HCT116 (cell line): ENCODE measurements around the gene SMARCA2. TPM values are rescaled to one million over a fixed set of nuclear protein-coding genes. Genes with fewer than 3 reads are reported as not detected.

ENCODE experiments used
- ATAC-seq: fragments of 200-7000 bp; cut with Tn5 transposase; 2 replicates; pipeline ENCODE4 v1.9.1; 2020; ENCODE audit warnings: mild to moderate bottlenecking, moderate library complexity
- BruUV-seq: library from RNA; stranded (reverse); fragments of 400-500 nt; replicated peaks from 2 replicates; lab custom pipeline; 2021; lab: Mats Ljungman, UMichigan
- CTCF ChIA-PET: fragments of 300-600 bp; sonication (Branson Sonifier 250); formaldehyde crosslinking; loops from one replicate; lab custom pipeline; 2021; ENCODE audit warnings: antibody characterized with exemption; lab: Charles Lee
- POLR2A ChIA-PET: fragments of 300-600, 350-600 bp; sonication (Branson Sonifier 250); formaldehyde crosslinking; loops from one replicate; lab custom pipeline; 2021; ENCODE audit warnings: antibody characterized with exemption; lab: Charles Lee
- RAD21 ChIA-PET, 2 experiments: fragments of 300-600 bp; sonication (Branson Sonifier 250); formaldehyde crosslinking; loops; one replicate each; lab custom pipeline; 2023; ENCODE audit warnings: low total read pairs in 2 of 2; ENCODE audit not compliant: uncharacterized antibody in 2 of 2, unreplicated experiment in 2 of 2, low non-redundant PET in 1 of 2; lab: Charles Lee
- DNase-seq: peaks from one replicate; pipeline ENCODE4 v3.0.0-alpha.2; 2010; ENCODE audit warnings: low read depth, low spot score
- H2AFZ ChIP-seq: fragments of 200-600 bp; shearing (Covaris generic), sonication (generic); 2 replicates; pipeline ENCODE4 v1.6.1; 2017; ENCODE audit warnings: low read depth, mixed run types, mixed read lengths, antibody characterized with exemption, low read length; ENCODE audit not compliant: poor library complexity, severe bottlenecking
- H3K27ac ChIP-seq: 2 replicates; pipeline ENCODE4 v1.5.1; 2012; ENCODE audit warnings: low read depth, low read length
- H3K27me3 ChIP-seq: fragments of 200-600 bp; sonication (generic); 2 replicates; pipeline ENCODE4 v1.6.1; 2016; ENCODE audit warnings: mixed run types, low read length, mixed read lengths; ENCODE audit not compliant: insufficient read depth
- H3K36me3 ChIP-seq, 2 experiments: fragments of 200-500 bp in 1 of 2; fragments of 200-600 bp in 1 of 2; sonication (Bioruptor generic) in 1 of 2; sonication (generic) in 1 of 2; 2 replicates each; pipeline versions ENCODE4 v1.5.1 to v1.6.1; 2014 to 2016; ENCODE audit warnings: low read length in 2 of 2, inconsistent platforms in 1 of 2, mixed read lengths in 1 of 2, mixed run types in 1 of 2; ENCODE audit not compliant: insufficient read depth in 2 of 2, control insufficient read depth in 1 of 2
- H3K4me1 ChIP-seq, 2 experiments: fragments of 200-600 bp in 1 of 2; sonication (generic) in 1 of 2; 2 replicates each; pipeline versions ENCODE4 v1.5.1 to v1.6.1; 2012 to 2017; ENCODE audit warnings: low read length in 2 of 2, inconsistent platforms in 1 of 2, mild to moderate bottlenecking in 1 of 2, mixed read lengths in 1 of 2, mixed run types in 1 of 2, moderate library complexity in 1 of 2; ENCODE audit not compliant: insufficient read depth in 2 of 2, control insufficient read depth in 1 of 2
- H3K4me2 ChIP-seq: fragments of 200-600 bp; sonication (generic); 2 replicates; pipeline ENCODE4 v1.6.1; 2017; ENCODE audit warnings: mixed run types, low read length, mixed read lengths
- H3K4me3 ChIP-seq, 2 experiments: fragments of 200-600 bp in 1 of 2; sonication (generic) in 1 of 2; replicated peaks in 1 of 2; 2 replicates each; pipeline ENCODE4 v1.5.1; 2011 to 2016; ENCODE audit warnings: low read length in 2 of 2, control low read depth in 1 of 2, low read depth in 1 of 2, mild to moderate bottlenecking in 1 of 2, mixed read lengths in 1 of 2, mixed run types in 1 of 2
- H3K79me2 ChIP-seq: fragments of 200-600 bp; sonication (generic); 2 replicates; pipeline ENCODE4 v1.6.1; 2017; ENCODE audit warnings: mild to moderate bottlenecking, mixed run types, low read length, moderate library complexity, mixed read lengths; ENCODE audit not compliant: insufficient read depth
- H3K9ac ChIP-seq: fragments of 200-600 bp; sonication (generic); 2 replicates; pipeline ENCODE4 v1.6.1; 2016; ENCODE audit warnings: low read length, mixed read lengths
- H3K9me2 ChIP-seq: fragments of 200-600 bp; sonication (generic), shearing (Covaris generic); 2 replicates; pipeline ENCODE4 v1.6.1; 2017; ENCODE audit warnings: mixed run types, mild to moderate bottlenecking, moderate library complexity; ENCODE audit not compliant: insufficient read depth
- H3K9me3 ChIP-seq, 2 experiments: fragments of 200-500 bp in 1 of 2; fragments of 200-600 bp in 1 of 2; sonication (Bioruptor generic) in 1 of 2; sonication (generic) in 1 of 2; 2 replicates each; pipeline ENCODE4 v1.6.1; 2014 to 2017; ENCODE audit warnings: low read length in 2 of 2, mixed read lengths in 2 of 2, inconsistent platforms in 1 of 2, low read depth in 1 of 2, mild to moderate bottlenecking in 1 of 2, mixed run types in 1 of 2, moderate library complexity in 1 of 2; ENCODE audit not compliant: control insufficient read depth in 1 of 2, insufficient read depth in 1 of 2
- H4K20me1 ChIP-seq: fragments of 200-600 bp; sonication (generic), shearing (Covaris generic); 2 replicates; pipeline ENCODE4 v1.6.1; 2017; ENCODE audit warnings: mixed run types, mild to moderate bottlenecking, moderate library complexity; ENCODE audit not compliant: insufficient read depth
- ATF3 ChIP-seq: IDR thresholded peaks from 2 replicates; pipeline ENCODE4 v1.6.1; 2012
- CBX3 ChIP-seq: IDR thresholded peaks from 2 replicates; pipeline ENCODE4 v1.6.1; 2012; ENCODE audit warnings: low read depth
- CEBPB ChIP-seq: IDR thresholded peaks from 2 replicates; pipeline ENCODE4 v1.6.1; 2012; ENCODE audit warnings: low read depth
- EGR1 ChIP-seq: IDR thresholded peaks from 2 replicates; pipeline ENCODE4 v1.6.1; 2012; ENCODE audit warnings: low read depth
- ELF1 ChIP-seq: IDR thresholded peaks from 2 replicates; pipeline ENCODE4 v1.6.1; 2012; ENCODE audit warnings: low read depth, borderline replicate concordance
- EZH2 ChIP-seq: fragments of 200-600 bp; sonication (generic); IDR thresholded peaks from 2 replicates; pipeline ENCODE4 v1.6.1; 2017; ENCODE audit warnings: antibody characterized with exemption, mixed run types
- EZH2phosphoT487 ChIP-seq: fragments of 200-600 bp; IDR thresholded peaks from 2 replicates; pipeline ENCODE4 v1.6.1; 2018; ENCODE audit warnings: antibody characterized with exemption, borderline replicate concordance
- FOSL1 ChIP-seq: IDR thresholded peaks from 2 replicates; pipeline ENCODE4 v1.6.1; 2012; ENCODE audit warnings: low read depth
- JUND ChIP-seq: IDR thresholded peaks from 2 replicates; pipeline ENCODE4 v1.6.1; 2012
- MAX ChIP-seq: IDR thresholded peaks from 2 replicates; pipeline ENCODE4 v1.6.1; 2012
- POLR2A ChIP-seq: IDR thresholded peaks from 2 replicates; pipeline ENCODE4 v1.7.0; 2011; ENCODE audit warnings: borderline replicate concordance; ENCODE audit not compliant: insufficient read depth, insufficient read length; ENCODE audit errors: extremely low read depth
- POLR2AphosphoS5 ChIP-seq: IDR thresholded peaks from 2 replicates; pipeline ENCODE4 v1.6.1; 2011; ENCODE audit warnings: mild to moderate bottlenecking, low read depth, low read length, moderate library complexity
- RAD21 ChIP-seq: IDR thresholded peaks from 2 replicates; pipeline ENCODE4 v1.6.1; 2012; ENCODE audit warnings: low read depth, mild to moderate bottlenecking
- SIN3A ChIP-seq: IDR thresholded peaks from 2 replicates; pipeline ENCODE4 v1.6.1; 2012; ENCODE audit warnings: low read depth
- SP1 ChIP-seq: IDR thresholded peaks from 2 replicates; pipeline ENCODE4 v1.6.1; 2012; ENCODE audit warnings: low read depth
- SRF ChIP-seq: IDR thresholded peaks from 2 replicates; pipeline ENCODE4 v1.6.1; 2012; ENCODE audit warnings: low read depth
- TCF7L2 ChIP-seq: IDR thresholded peaks from 2 replicates; pipeline ENCODE4 v1.7.0; 2011; ENCODE audit warnings: borderline replicate concordance, inconsistent platforms; ENCODE audit not compliant: insufficient read depth, insufficient read length; ENCODE audit errors: extremely low read depth
- ZBTB33 ChIP-seq: IDR thresholded peaks from 2 replicates; pipeline ENCODE4 v1.6.1; 2011; ENCODE audit warnings: mild to moderate bottlenecking, low read length, moderate library complexity; ENCODE audit not compliant: insufficient replicate concordance; ENCODE audit errors: extremely low read depth
- ZFX ChIP-seq: fragments of 450-650 bp; IDR thresholded peaks from 2 replicates; pipeline ENCODE4 v1.6.1; 2017
- ZNF274 ChIP-seq: fragments of 200-500 bp; sonication (Bioruptor generic); IDR thresholded peaks from 2 replicates; pipeline ENCODE4 v1.6.1; 2014; ENCODE audit warnings: mild to moderate bottlenecking, low read depth, low read length, inconsistent platforms
- intact Hi-C: fragments of 100-400 bp; cut with micrococcal nuclease; formaldehyde crosslinking; loops from 2 replicates; pipeline ENCODE4 v1.10.0; 2022
- total RNA-seq: library from RNA; stranded (reverse); gene quantifications from one replicate; pipeline ENCODE4 v1.2.1, GENCODE V29; 2021; ENCODE audit not compliant: unreplicated experiment

Gene SMARCA2
- total RNA-seq, 1 experiment from 2014 or later, result 14.7 TPM

GRCh38 chr9:2041736-2042135 is 26.6 kb downstream of the SMARCA2 start:
- intact Hi-C loops, result no loop called here
- no peaks in the 10 kb centered on the region for H3K9me2 ChIP-seq
- no peaks in the 10 kb centered on the region for H3K79me2 ChIP-seq
- no peak overlapping the region for H3K4me2 ChIP-seq
- ATAC-seq (no peak), DNase-seq (no peak)
- CTCF ChIA-PET, result no interaction called here
- no peaks in the 10 kb centered on the region for H3K36me3 ChIP-seq
- no peaks in the 10 kb centered on the region for H4K20me1 ChIP-seq
- no peak overlapping the region for H3K27ac ChIP-seq
- POLR2A ChIA-PET, result no interaction called here
- no peaks in the 10 kb centered on the region for H3K9me3 ChIP-seq
- no peak overlapping the region for H2AFZ ChIP-seq
- no peaks in the 10 kb centered on the region for H3K4me1 ChIP-seq
- H3K27me3 ChIP-seq, result no peaks in the 10 kb centered on the region
- no peak for TF ChIP-seq SIN3A
- no peak for TF ChIP-seq POLR2AphosphoS5
- TF ChIP-seq ELF1, result no peak
- no peak for TF ChIP-seq JUND
- TF ChIP-seq CBX3, result no peak
- TF ChIP-seq SP1, result no peak
- TF ChIP-seq EZH2phosphoT487, result no peak
- TF ChIP-seq EGR1, result no peak
- TF ChIP-seq CEBPB, result no peak
- TF ChIP-seq EZH2, result no peak
- no peak for TF ChIP-seq ZNF274
- no peak for TF ChIP-seq ZBTB33
- no peak for TF ChIP-seq RAD21
- no peak for TF ChIP-seq ZFX
- TF ChIP-seq POLR2A, result no peak
- TF ChIP-seq FOSL1, result no peak
- TF ChIP-seq SRF, result no peak
- TF ChIP-seq MAX, result no peak
- no peak for TF ChIP-seq TCF7L2
- no peak for TF ChIP-seq ATF3
- no peak overlapping the region for H3K9ac ChIP-seq
- H3K4me3 ChIP-seq, result no peak overlapping the region
- RAD21 ChIA-PET, result no interaction called here
- BruUV-seq, result no TSS peak
